ENCODE results near the gene FBXO28.

- TF ChIP-seq CTCF (IDR thresholded peaks at IDR 0.05), result no peak
- TF ChIP-seq POLR2A (IDR thresholded peaks at IDR 0.05), result no peak
- TF ChIP-seq EP300 (IDR thresholded peaks at IDR 0.05), result no peak
- TF ChIP-seq POLR2AphosphoS5 (IDR thresholded peaks at IDR 0.05), result no peak
These were observed 23.6 kb downstream of the FBXO28 start for GRCh38 chr1:224137518-224137917.

Measured in stomach (tissue), 4 donors.